OCI-LY7 (cell line): ENCODE data around the gene LRRC26.

Experiments used
- EZH2phosphoT487 ChIP-seq: fragments of 200-600 bp; sonication (generic); IDR thresholded peaks from 2 replicates; pipeline ENCODE4 v1.6.1; 2018; ENCODE audit warnings: low read depth, borderline replicate concordance, mild to moderate bottlenecking, mixed run types, antibody characterized with exemption, low read length, moderate library complexity, mixed read lengths
- TF ChIP-seq, protein P1 (sequence below): fragments of 200-600 bp; sonication (generic); conservative IDR thresholded peaks from 2 replicates; pipeline ENCODE4 v1.5.1; 2014; ENCODE audit warnings: mild to moderate bottlenecking, antibody characterized with exemption, low read length, moderate library complexity, mixed read lengths

- TF ChIP-seq, protein P1, sequence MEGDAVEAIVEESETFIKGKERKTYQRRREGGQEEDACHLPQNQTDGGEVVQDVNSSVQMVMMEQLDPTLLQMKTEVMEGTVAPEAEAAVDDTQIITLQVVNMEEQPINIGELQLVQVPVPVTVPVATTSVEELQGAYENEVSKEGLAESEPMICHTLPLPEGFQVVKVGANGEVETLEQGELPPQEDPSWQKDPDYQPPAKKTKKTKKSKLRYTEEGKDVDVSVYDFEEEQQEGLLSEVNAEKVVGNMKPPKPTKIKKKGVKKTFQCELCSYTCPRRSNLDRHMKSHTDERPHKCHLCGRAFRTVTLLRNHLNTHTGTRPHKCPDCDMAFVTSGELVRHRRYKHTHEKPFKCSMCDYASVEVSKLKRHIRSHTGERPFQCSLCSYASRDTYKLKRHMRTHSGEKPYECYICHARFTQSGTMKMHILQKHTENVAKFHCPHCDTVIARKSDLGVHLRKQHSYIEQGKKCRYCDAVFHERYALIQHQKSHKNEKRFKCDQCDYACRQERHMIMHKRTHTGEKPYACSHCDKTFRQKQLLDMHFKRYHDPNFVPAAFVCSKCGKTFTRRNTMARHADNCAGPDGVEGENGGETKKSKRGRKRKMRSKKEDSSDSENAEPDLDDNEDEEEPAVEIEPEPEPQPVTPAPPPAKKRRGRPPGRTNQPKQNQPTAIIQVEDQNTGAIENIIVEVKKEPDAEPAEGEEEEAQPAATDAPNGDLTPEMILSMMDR: no peak
- no peak for TF ChIP-seq EZH2phosphoT487
These were observed 4.2 kb upstream of the LRRC26 start for GRCh38 chr9:137173796-137174664.
